Suprapubic skin (tissue), 4 donors: ENCODE results near the gene PTGIS. TPM values are rescaled to one million over a fixed set of nuclear protein-coding genes. Genes with fewer than 3 reads are reported as not detected.

Experiments used
- DNase-seq, 2 donors: peaks; one replicate each; pipeline ENCODE4 v3.0.0-alpha.2; 2019; ENCODE audit warnings: low spot score in 2 of 2
- H3K27ac ChIP-seq: fragments of 200-600 bp; sonication (generic); one replicate; pipeline ENCODE4 v1.5.1; 2019
- H3K27me3 ChIP-seq: fragments of 200-600 bp; sonication (generic); one replicate; pipeline ENCODE4 v1.5.1; 2019
- H3K36me3 ChIP-seq: fragments of 200-600 bp; sonication (generic); one replicate; pipeline ENCODE4 v1.5.1; 2019
- H3K4me1 ChIP-seq: fragments of 200-600 bp; sonication (generic); one replicate; pipeline ENCODE4 v1.5.1; 2019
- H3K4me3 ChIP-seq: fragments of 200-600 bp; sonication (generic); one replicate; pipeline ENCODE4 v1.5.1; 2019; ENCODE audit warnings: mild to moderate bottlenecking
- H3K9me3 ChIP-seq: fragments of 200-600 bp; sonication (generic); one replicate; pipeline ENCODE4 v1.5.1; 2019
- CTCF ChIP-seq, 2 donors: fragments of 200-600 bp in 1 of 2; fragments of 450-650 bp in 1 of 2; sonication (generic) in 1 of 2; IDR thresholded peaks; one replicate each; pipeline ENCODE4 v1.5.1; 2016 to 2019; ENCODE audit warnings: antibody characterized with exemption in 2 of 2, mild to moderate bottlenecking in 1 of 2, moderate library complexity in 1 of 2
- EP300 ChIP-seq: sonication (generic); formaldehyde crosslinking; IDR thresholded peaks from one replicate; pipeline ENCODE4 v1.6.1; 2017; ENCODE audit warnings: antibody characterized with exemption
- POLR2A ChIP-seq, 2 donors: fragments of 450-650 bp; IDR thresholded peaks; one replicate each; pipeline ENCODE4 v1.6.1; 2017; ENCODE audit warnings: antibody characterized with exemption in 2 of 2, mild to moderate bottlenecking in 2 of 2, moderate library complexity in 2 of 2
- POLR2AphosphoS5 ChIP-seq, 3 donors: sonication (generic); formaldehyde crosslinking; IDR thresholded peaks; one replicate each; pipeline ENCODE4 v1.6.1; 2017; ENCODE audit warnings: antibody characterized with exemption in 3 of 3
- WGBS: methylation state at CpG from one replicate; pipeline ENCODE4 v1.1.5; 2018; 5-methylcytosine and 5-hydroxymethylcytosine counted together
- total RNA-seq, 4 donors: library from RNA; depleted of rRNA; stranded (reverse); fragments of >200 nt; gene quantifications; one replicate each; pipeline ENCODE4 v1.1.0, GENCODE V29; 2016

The PTGIS gene
- total RNA-seq, 4 donors from 2014 or later: 4.3 to 14.4 (median 7.0) TPM

DNA sequence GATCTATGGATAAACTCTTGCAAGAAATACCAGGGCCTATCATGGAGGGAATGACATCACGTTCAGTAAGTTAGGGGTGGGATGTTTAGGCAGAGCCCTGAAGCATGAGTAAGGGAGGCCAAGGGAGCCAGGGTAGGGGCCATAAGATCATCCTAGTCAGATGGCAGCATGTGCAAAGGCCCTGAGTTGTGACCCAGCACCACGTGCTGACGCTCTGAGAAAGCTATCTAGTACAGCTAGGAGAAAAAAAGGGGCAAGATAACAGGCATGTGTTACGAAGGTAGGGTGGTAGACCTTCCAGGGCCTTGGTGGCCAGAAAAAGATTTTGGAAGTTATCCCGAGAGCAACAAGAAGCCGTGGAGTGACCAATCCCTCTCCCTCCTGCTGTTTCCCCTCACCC, 107.8 kb downstream of the PTGIS start:
- H3K4me3 ChIP-seq: no peak overlapping the region
- 93% methylated on average over 6 of the region's 6 CpGs for WGBS
- peaks cover 6% of the 10 kb centered on the region for H3K27me3 ChIP-seq
- no peak overlapping the region for H3K27ac ChIP-seq
- no peaks in the 10 kb centered on the region for H3K36me3 ChIP-seq
- no peaks in the 10 kb centered on the region for H3K9me3 ChIP-seq
- no peaks in the 10 kb centered on the region for H3K4me1 ChIP-seq
- no peak for TF ChIP-seq EP300
- no peak for TF ChIP-seq POLR2A (IDR thresholded peaks at IDR 0.05)
- no peak for TF ChIP-seq CTCF (IDR thresholded peaks at IDR 0.05)
- DNase-seq: no peak

DNA sequence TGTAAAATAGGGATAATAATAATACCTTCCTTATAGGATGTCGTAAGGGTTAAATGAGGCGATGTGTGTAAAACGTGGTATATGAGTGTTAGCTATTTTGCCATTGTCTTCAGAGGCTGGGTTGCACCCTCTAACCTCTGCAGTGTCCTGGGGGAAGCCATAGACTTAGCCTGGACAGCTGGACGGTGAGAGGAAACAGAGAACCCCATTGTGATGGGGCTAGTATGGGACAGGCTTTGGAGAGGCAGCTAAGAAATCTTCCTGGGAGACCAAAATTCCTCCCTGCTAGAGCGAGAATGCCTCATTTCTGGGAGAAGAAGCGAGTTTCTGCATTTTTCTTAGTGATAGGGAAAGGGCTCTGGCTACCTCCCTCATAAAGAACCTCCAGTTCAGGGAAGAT, 108.3 kb downstream of the PTGIS start:
- Histone ChIP-seq H3K4me1 (no peaks in the 10 kb centered on the region), H3K9me3 (no peaks in the 10 kb centered on the region), H3K36me3 (no peaks in the 10 kb centered on the region), H3K4me3 (no peak overlapping the region), H3K27me3 (peaks cover 6% of the 10 kb centered on the region), H3K27ac (no peak overlapping the region)
- DNase-seq: no peak
- 82% methylated on average over 6 of the region's 6 CpGs for WGBS
- TF ChIP-seq POLR2A (IDR thresholded peaks at IDR 0.05) (no peak), POLR2AphosphoS5 (IDR thresholded peaks at IDR 0.05) (no peak), CTCF (IDR thresholded peaks at IDR 0.05) (no peak), EP300 (no peak)

DNA sequence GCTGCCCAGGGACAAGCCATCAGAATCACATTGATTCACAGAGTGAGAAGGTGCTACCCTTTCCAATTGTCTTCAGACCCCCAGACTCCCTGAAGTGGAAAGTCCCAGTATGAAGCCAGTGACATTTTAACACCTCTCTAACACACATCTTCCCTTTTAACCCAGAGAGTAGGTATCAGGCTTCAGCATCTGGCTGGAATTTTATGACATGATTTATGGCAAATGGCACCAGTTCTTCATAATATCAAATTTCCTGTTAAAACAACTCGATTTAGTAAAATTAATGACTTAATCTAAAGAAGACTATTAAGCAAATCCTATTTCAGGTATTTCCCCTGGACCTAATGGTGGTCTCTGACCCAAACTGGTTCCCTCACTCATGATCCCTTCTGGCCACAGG, 110.5 kb downstream of the PTGIS start:
- DNase-seq: no peak
- no peak overlapping the region for H3K27ac ChIP-seq
- WGBS: 11% methylated on average over 1 of the region's 1 CpG
- no peaks in the 10 kb centered on the region for H3K36me3 ChIP-seq
- peaks cover 11% of the 10 kb centered on the region for H3K27me3 ChIP-seq
- H3K9me3 ChIP-seq: no peaks in the 10 kb centered on the region
- H3K4me3 ChIP-seq: no peak overlapping the region
- H3K4me1 ChIP-seq: no peaks in the 10 kb centered on the region
- no peak for TF ChIP-seq CTCF (IDR thresholded peaks at IDR 0.05)
- TF ChIP-seq EP300: no peak
- no peak for TF ChIP-seq POLR2AphosphoS5 (IDR thresholded peaks at IDR 0.05)
- no peak for TF ChIP-seq POLR2A (IDR thresholded peaks at IDR 0.05)

- Histone ChIP-seq H3K27me3 (peaks cover 16% of the 10 kb centered on the region), H3K27ac (no peak overlapping the region), H3K4me1 (no peaks in the 10 kb centered on the region), H3K36me3 (no peaks in the 10 kb centered on the region), H3K4me3 (no peak overlapping the region), H3K9me3 (no peaks in the 10 kb centered on the region)
- TF ChIP-seq CTCF (IDR thresholded peaks at IDR 0.05): no peak
- no peak for TF ChIP-seq EP300
- TF ChIP-seq POLR2AphosphoS5 (IDR thresholded peaks at IDR 0.05): no peak
- no peak for TF ChIP-seq POLR2A (IDR thresholded peaks at IDR 0.05)
- no peak for DNase-seq
- WGBS: 85% methylated on average over 6 of the region's 6 CpGs
Measured at GRCh38 chr20:49456646-49457045, 111.3 kb downstream of the PTGIS start.

GRCh38 chr20:49455691-49456090, 112.2 kb downstream of the PTGIS start:
- 82% methylated on average over 6 of the region's 6 CpGs for WGBS
- TF ChIP-seq POLR2A (IDR thresholded peaks at IDR 0.05) (no peak), CTCF (IDR thresholded peaks at IDR 0.05) (no peak), POLR2AphosphoS5 (IDR thresholded peaks at IDR 0.05) (no peak), EP300 (no peak)
- no peak overlapping the region for H3K4me3 ChIP-seq
- H3K36me3 ChIP-seq: no peaks in the 10 kb centered on the region
- H3K27me3 ChIP-seq: peaks cover 16% of the 10 kb centered on the region
- no peaks in the 10 kb centered on the region for H3K4me1 ChIP-seq
- no peaks in the 10 kb centered on the region for H3K9me3 ChIP-seq
- H3K27ac ChIP-seq: no peak overlapping the region
- no peak for DNase-seq

Other genes with a start within 250 kb of the PTGIS start
- gene KCNB1, start 85.5 kb downstream of the PTGIS start, total RNA-seq: 1 to 10 TPM in 3 of 4 donors, under 1 TPM in 1; 0.91 to 4.0 (median 2.3) TPM
- gene B4GALT5, start 145.7 kb upstream of the PTGIS start, total RNA-seq: 10 to 100 TPM in 2 of 4 donors, 1 to 10 TPM in 2; 8.8 to 12.7 (median 10.1) TPM
- gene SLC9A8, start 244.7 kb upstream of the PTGIS start, total RNA-seq: 10 to 100 TPM in 2 of 4 donors, 1 to 10 TPM in 2; 5.7 to 15.6 (median 9.2) TPM